DMS 273 (cell line): ENCODE measurements around the gene CYLC1.

ENCODE experiments used
- DNase-seq: peaks from one replicate; lab custom pipeline; 2025; ENCODE audit not compliant: unreplicated experiment; lab: John Stamatoyannopoulos, UW

CYLC1 gene, protein sequence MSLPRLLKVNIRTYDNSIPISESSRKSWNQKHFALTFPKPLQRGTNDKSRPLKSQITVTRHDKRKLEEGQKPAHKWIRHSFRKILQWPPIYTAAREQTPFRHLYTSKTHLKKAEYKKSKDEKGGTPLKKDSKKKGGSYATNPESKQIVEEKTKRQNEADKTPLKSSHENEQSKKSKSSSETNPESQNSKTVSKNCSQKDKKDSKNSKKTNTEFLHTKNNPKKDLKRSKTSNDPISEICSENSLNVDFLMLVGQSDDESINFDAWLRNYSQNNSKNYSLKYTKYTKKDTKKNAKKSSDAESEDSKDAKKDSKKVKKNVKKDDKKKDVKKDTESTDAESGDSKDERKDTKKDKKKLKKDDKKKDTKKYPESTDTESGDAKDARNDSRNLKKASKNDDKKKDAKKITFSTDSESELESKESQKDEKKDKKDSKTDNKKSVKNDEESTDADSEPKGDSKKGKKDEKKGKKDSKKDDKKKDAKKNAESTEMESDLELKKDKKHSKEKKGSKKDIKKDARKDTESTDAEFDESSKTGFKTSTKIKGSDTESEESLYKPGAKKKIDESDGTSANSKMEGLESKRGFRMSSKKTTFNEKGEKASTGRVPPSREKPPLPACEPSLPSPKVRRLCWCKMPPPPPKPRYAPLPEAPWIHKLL

DNA sequence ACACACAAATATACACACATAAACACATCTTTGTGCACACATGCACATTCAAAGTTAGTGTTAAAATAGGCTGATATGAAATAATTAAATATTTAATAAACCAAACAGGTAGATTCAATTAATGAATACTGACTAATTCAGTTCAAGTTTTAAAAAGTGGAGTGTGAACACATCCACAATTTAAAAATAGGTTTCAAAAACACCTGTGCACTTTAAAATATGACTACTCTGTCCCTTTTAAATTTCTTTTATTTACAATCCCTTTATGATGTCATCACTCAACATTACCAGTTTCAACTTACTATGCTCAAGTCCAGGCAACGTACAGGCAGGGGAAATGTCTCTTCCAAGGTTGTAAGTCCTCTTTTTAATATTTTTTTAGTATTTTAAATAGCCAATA lies at the start of gene CYLC1:
Gene CYLC1 (plus strand): TSS at position 301 of the 400 bp plus-strand sequence. CDS start 37 bp downstream, at position 338.
- no peak for DNase-seq

DNA sequence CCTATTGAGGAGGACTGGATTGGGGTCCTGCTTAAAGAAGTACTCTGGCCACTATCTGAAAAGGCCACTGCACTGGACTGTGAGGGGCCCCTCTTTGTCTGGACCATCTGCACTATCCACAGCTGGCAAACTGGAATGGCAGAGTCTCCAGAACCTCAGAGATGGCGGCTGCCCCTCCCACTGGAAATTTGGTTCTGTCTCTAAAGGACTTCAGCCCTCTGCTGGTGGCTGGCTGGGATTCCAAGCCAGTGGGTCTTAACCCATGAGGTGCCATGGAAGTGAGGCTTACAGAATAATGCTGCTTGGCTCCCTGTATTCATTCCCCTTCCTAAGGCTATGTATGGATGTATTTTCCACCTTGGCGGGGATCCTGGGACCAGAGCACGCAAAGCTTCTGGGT lies 41.6 kb upstream of the CYLC1 start:
- DNase-seq, result peak; percentile 53

DNA sequence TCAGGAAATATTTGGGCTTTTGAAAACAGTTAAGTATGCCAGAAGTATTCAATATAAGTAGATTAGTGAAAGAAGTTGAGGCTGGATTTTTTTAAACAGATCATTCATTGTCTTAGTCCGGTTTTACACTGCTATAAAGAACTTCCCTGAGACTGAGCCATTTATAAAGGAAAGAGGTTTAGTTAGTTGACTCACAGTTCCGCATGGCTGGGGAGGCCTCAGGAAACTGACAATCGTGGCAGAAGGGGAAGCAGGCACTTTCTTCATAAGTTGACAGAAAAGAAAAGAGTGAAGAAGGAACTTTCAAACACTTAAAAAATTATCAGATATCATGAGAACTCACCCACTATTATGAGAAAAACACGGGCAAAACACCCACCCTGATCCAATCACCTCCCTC lies 31.1 kb upstream of the CYLC1 start:
- no peak for DNase-seq

GRCh38 chrX:83845397-83845796 lies 15.5 kb upstream of the CYLC1 start:
- DNase-seq, result peak; percentile 66

DNA sequence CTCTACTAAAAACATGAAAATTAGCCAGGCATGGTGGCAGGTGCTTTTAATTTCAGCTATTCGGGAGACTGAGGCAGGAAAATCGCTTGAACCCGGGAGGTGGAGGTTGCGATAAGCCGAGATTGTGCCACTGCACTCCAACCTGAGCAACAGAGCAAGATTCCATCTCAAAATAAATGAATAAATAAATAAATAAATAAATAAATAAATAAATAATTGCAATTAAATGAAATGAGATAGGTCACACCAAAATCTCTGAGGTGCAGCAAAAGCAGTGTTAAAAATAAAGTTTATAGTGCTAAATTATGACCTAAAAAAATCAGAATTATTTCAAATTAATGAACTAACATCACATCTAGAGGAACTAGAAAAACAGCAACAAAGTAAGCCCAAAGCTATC lies 13.6 kb upstream of the CYLC1 start:
- no peak for DNase-seq

GRCh38 chrX:83888585-83888984 lies 27.6 kb downstream of the CYLC1 start:
- DNase-seq, result no peak

DNA sequence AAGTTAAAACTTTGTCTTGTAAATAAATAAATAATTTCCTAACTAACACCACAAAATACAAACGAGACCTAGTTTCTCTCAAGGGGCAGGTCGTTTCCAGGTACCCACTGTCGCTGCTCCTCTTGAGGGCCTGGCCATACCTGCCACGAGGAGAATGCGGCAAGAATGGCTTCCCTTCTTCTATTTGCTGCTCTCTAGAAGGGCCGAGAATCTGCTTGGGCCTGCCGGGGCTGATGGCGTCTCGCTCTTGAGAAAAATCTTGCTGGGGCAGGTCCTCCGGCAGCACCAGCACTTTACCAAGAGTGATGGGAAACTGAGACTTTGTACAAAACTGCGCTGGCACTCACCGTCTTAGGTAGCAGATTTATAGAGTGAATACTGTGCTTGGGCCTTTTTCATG lies 31.5 kb downstream of the CYLC1 start:
- no peak for DNase-seq

DNA sequence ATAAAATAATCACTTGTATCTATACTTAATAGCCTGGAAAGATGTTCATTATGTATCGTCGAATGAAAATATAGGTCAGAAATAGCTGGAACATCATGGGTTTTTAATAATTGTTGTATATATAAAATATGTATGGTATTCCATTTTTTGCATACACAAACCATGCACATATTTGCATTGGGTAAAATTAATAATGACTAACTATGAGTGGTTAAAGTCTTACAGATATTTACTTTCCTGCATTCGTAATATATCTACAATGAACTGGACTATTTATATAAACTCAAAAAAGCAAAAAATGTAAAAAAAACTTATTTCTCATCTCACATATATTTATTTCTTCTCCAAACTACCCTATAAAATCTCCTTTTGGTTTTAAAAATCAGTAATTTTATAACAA lies 46.0 kb downstream of the CYLC1 start:
- no peak for DNase-seq

DNA sequence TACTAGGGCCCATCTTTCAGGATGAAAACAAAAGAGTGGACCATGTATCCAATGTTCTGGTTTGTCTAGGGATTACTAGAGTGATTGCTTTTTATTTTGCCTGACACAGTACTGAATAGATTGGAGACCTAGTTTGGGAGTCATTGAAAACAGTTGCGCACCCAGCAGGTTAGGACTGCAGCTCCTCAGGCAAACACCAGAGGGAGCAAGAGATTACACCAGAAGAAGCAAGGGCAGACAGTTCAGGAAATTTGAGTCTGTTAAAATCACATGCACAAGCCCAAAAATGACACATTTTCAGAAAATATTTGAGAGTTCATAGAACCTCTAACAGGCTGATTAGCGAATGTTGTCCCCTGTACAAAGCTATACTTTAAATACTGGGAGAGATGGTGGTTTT lies 55.6 kb downstream of the CYLC1 start:
- DNase-seq, result peak; percentile 48

GRCh38 chrX:83934220-83934619 lies 73.3 kb downstream of the CYLC1 start:
- peak; percentile 17 for DNase-seq
